ENCODE results near the gene MAPRE2.

MAPRE2 gene

GRCh38 chr18:35172009-35172408, 130.8 kb downstream of the MAPRE2 start:
- H3K36me3 ChIP-seq (ENCODE audit: control insufficient read depth, insufficient read depth, low read length): no peaks in the 10 kb centered on the region
- H3K9ac ChIP-seq (ENCODE audit: low read length): no peak overlapping the region
- no peaks in the 10 kb centered on the region for H3K27me3 ChIP-seq (ENCODE audit: control insufficient read depth, insufficient read depth, low read length)
- no peaks in the 10 kb centered on the region for H3K9me3 ChIP-seq (ENCODE audit: control insufficient read depth, low read length)
- H3K4me3 ChIP-seq (ENCODE audit: low read length): no peak overlapping the region
- H3K4me1 ChIP-seq (ENCODE audit: control insufficient read depth, insufficient read depth, low read length): peaks cover 18% of the 10 kb centered on the region

GRCh38 chr18:35172451-35173035, 131.3 kb downstream of the MAPRE2 start:
- no peaks in the 10 kb centered on the region for H3K36me3 ChIP-seq (ENCODE audit: control insufficient read depth, insufficient read depth, low read length)
- H3K27me3 ChIP-seq (ENCODE audit: control insufficient read depth, insufficient read depth, low read length): no peaks in the 10 kb centered on the region
- no peak overlapping the region for H3K9ac ChIP-seq (ENCODE audit: low read length)
- no peak overlapping the region for H3K4me3 ChIP-seq (ENCODE audit: low read length)
- H3K9me3 ChIP-seq (ENCODE audit: control insufficient read depth, low read length): no peaks in the 10 kb centered on the region
- H3K4me1 ChIP-seq (ENCODE audit: control insufficient read depth, insufficient read depth, low read length): peaks cover 18% of the 10 kb centered on the region

GRCh38 chr18:35174093-35174731, 133.0 kb downstream of the MAPRE2 start:
- Histone ChIP-seq H3K36me3 (ENCODE audit: control insufficient read depth, insufficient read depth, low read length) (no peaks in the 10 kb centered on the region), H3K4me1 (ENCODE audit: control insufficient read depth, insufficient read depth, low read length) (peaks cover 18% of the 10 kb centered on the region), H3K4me3 (ENCODE audit: low read length) (no peak overlapping the region), H3K9me3 (ENCODE audit: control insufficient read depth, low read length) (no peaks in the 10 kb centered on the region), H3K9ac (ENCODE audit: low read length) (no peak overlapping the region), H3K27me3 (ENCODE audit: control insufficient read depth, insufficient read depth, low read length) (no peaks in the 10 kb centered on the region)

- Histone ChIP-seq H3K27me3 (ENCODE audit: control insufficient read depth, insufficient read depth, low read length) (no peaks in the 10 kb centered on the region), H3K4me3 (ENCODE audit: low read length) (no peak overlapping the region), H3K9me3 (ENCODE audit: control insufficient read depth, low read length) (no peaks in the 10 kb centered on the region), H3K4me1 (ENCODE audit: control insufficient read depth, insufficient read depth, low read length) (peaks cover 18% of the 10 kb centered on the region), H3K36me3 (ENCODE audit: control insufficient read depth, insufficient read depth, low read length) (no peaks in the 10 kb centered on the region), H3K9ac (ENCODE audit: low read length) (no peak overlapping the region)
These were observed 133.5 kb downstream of the MAPRE2 start for GRCh38 chr18:35174745-35175144.

- no peaks in the 10 kb centered on the region for H3K9me3 ChIP-seq (ENCODE audit: control insufficient read depth, low read length)
- H3K9ac ChIP-seq (ENCODE audit: low read length): no peak overlapping the region
- H3K4me1 ChIP-seq (ENCODE audit: control insufficient read depth, insufficient read depth, low read length): peaks cover 5% of the 10 kb centered on the region
- H3K4me3 ChIP-seq (ENCODE audit: low read length): no peak overlapping the region
- H3K36me3 ChIP-seq (ENCODE audit: control insufficient read depth, insufficient read depth, low read length): no peaks in the 10 kb centered on the region
- H3K27me3 ChIP-seq (ENCODE audit: control insufficient read depth, insufficient read depth, low read length): no peaks in the 10 kb centered on the region
These were observed 135.7 kb downstream of the MAPRE2 start for GRCh38 chr18:35176925-35177324.

GRCh38 chr18:35178260-35178659, 137.0 kb downstream of the MAPRE2 start:
- H3K9ac ChIP-seq (ENCODE audit: low read length): no peak overlapping the region
- H3K9me3 ChIP-seq (ENCODE audit: control insufficient read depth, low read length): no peaks in the 10 kb centered on the region

GRCh38 chr18:35179906-35180305, 138.7 kb downstream of the MAPRE2 start:
- no peak overlapping the region for H3K9ac ChIP-seq (ENCODE audit: low read length)
- H3K36me3 ChIP-seq (ENCODE audit: control insufficient read depth, insufficient read depth, low read length): no peaks in the 10 kb centered on the region
- H3K4me3 ChIP-seq (ENCODE audit: low read length): no peak overlapping the region
- H3K9me3 ChIP-seq (ENCODE audit: control insufficient read depth, low read length): no peaks in the 10 kb centered on the region
- no peaks in the 10 kb centered on the region for H3K27me3 ChIP-seq (ENCODE audit: control insufficient read depth, insufficient read depth, low read length)
- no peaks in the 10 kb centered on the region for H3K4me1 ChIP-seq (ENCODE audit: control insufficient read depth, insufficient read depth, low read length)

More at GRCh38 chr18:35178260-35178659, 137.0 kb downstream of the MAPRE2 start:
- no peaks in the 10 kb centered on the region for H3K36me3 ChIP-seq (ENCODE audit: control insufficient read depth, insufficient read depth, low read length)
- no peak overlapping the region for H3K4me3 ChIP-seq (ENCODE audit: low read length)
- no peaks in the 10 kb centered on the region for H3K4me1 ChIP-seq (ENCODE audit: control insufficient read depth, insufficient read depth, low read length)
- no peaks in the 10 kb centered on the region for H3K27me3 ChIP-seq (ENCODE audit: control insufficient read depth, insufficient read depth, low read length)

- H3K9ac ChIP-seq (ENCODE audit: low read length): no peak overlapping the region
- H3K27me3 ChIP-seq (ENCODE audit: control insufficient read depth, insufficient read depth, low read length): no peaks in the 10 kb centered on the region
- H3K36me3 ChIP-seq (ENCODE audit: control insufficient read depth, insufficient read depth, low read length): no peaks in the 10 kb centered on the region
- H3K9me3 ChIP-seq (ENCODE audit: control insufficient read depth, low read length): no peaks in the 10 kb centered on the region
- H3K4me3 ChIP-seq (ENCODE audit: low read length): no peak overlapping the region
- H3K4me1 ChIP-seq (ENCODE audit: control insufficient read depth, insufficient read depth, low read length): no peaks in the 10 kb centered on the region
These were observed 139.2 kb downstream of the MAPRE2 start for GRCh38 chr18:35180455-35180854.

GRCh38 chr18:35182151-35182550, 140.9 kb downstream of the MAPRE2 start:
- H3K4me1 ChIP-seq (ENCODE audit: control insufficient read depth, insufficient read depth, low read length): no peaks in the 10 kb centered on the region
- no peak overlapping the region for H3K4me3 ChIP-seq (ENCODE audit: low read length)
- H3K27me3 ChIP-seq (ENCODE audit: control insufficient read depth, insufficient read depth, low read length): no peaks in the 10 kb centered on the region
- H3K9me3 ChIP-seq (ENCODE audit: control insufficient read depth, low read length): no peaks in the 10 kb centered on the region
- no peaks in the 10 kb centered on the region for H3K36me3 ChIP-seq (ENCODE audit: control insufficient read depth, insufficient read depth, low read length)
- no peak overlapping the region for H3K9ac ChIP-seq (ENCODE audit: low read length)

GRCh38 chr18:35183886-35184285, 142.7 kb downstream of the MAPRE2 start:
- no peaks in the 10 kb centered on the region for H3K9me3 ChIP-seq (ENCODE audit: control insufficient read depth, low read length)
- H3K4me3 ChIP-seq (ENCODE audit: low read length): no peak overlapping the region
- H3K4me1 ChIP-seq (ENCODE audit: control insufficient read depth, insufficient read depth, low read length): no peaks in the 10 kb centered on the region
- H3K36me3 ChIP-seq (ENCODE audit: control insufficient read depth, insufficient read depth, low read length): no peaks in the 10 kb centered on the region
- H3K27me3 ChIP-seq (ENCODE audit: control insufficient read depth, insufficient read depth, low read length): no peaks in the 10 kb centered on the region
- H3K9ac ChIP-seq (ENCODE audit: low read length): no peak overlapping the region

- Histone ChIP-seq H3K27me3 (ENCODE audit: control insufficient read depth, insufficient read depth, low read length) (no peaks in the 10 kb centered on the region), H3K4me3 (ENCODE audit: low read length) (no peak overlapping the region), H3K36me3 (ENCODE audit: control insufficient read depth, insufficient read depth, low read length) (no peaks in the 10 kb centered on the region), H3K9ac (ENCODE audit: low read length) (no peak overlapping the region), H3K4me1 (ENCODE audit: control insufficient read depth, insufficient read depth, low read length) (no peaks in the 10 kb centered on the region), H3K9me3 (ENCODE audit: control insufficient read depth, low read length) (no peaks in the 10 kb centered on the region)
These were observed 144.6 kb downstream of the MAPRE2 start for GRCh38 chr18:35185771-35186170.

- Histone ChIP-seq H3K36me3 (ENCODE audit: control insufficient read depth, insufficient read depth, low read length) (no peaks in the 10 kb centered on the region), H3K4me3 (ENCODE audit: low read length) (no peak overlapping the region), H3K9ac (ENCODE audit: low read length) (no peak overlapping the region), H3K27me3 (ENCODE audit: control insufficient read depth, insufficient read depth, low read length) (no peaks in the 10 kb centered on the region), H3K9me3 (ENCODE audit: control insufficient read depth, low read length) (no peaks in the 10 kb centered on the region), H3K4me1 (ENCODE audit: control insufficient read depth, insufficient read depth, low read length) (no peaks in the 10 kb centered on the region)
These were observed 145.2 kb downstream of the MAPRE2 start for GRCh38 chr18:35186291-35187034.
